NCI-H1930 (cell line): ENCODE results near the gene SLAMF1.
"Not testable (repeated sequence)": the region's sequence is repeated elsewhere in the genome, so short reads cannot be mapped to it uniquely, and the experiment has no call there.

Source experiments
- DNase-seq, 2 experiments: peaks; one replicate each; lab custom pipeline; 2025; lab: John Stamatoyannopoulos, UW

The SLAMF1 gene

GRCh38 chr1:160665330-160666078 is 18.7 kb upstream of the SLAMF1 start:
- DNase-seq = no peak

GRCh38 chr1:160664573-160665051 is 17.8 kb upstream of the SLAMF1 start:
- no peak for DNase-seq

- no peak for DNase-seq
Observed at GRCh38 chr1:160662910-160663309, 16.1 kb upstream of the SLAMF1 start.

- DNase-seq = no peak
Observed at GRCh38 chr1:160659566-160659965, 12.7 kb upstream of the SLAMF1 start.

GRCh38 chr1:160658814-160659193 is 12.0 kb upstream of the SLAMF1 start:
- DNase-seq = no peak

GRCh38 chr1:160658162-160658813 is 11.4 kb upstream of the SLAMF1 start:
- DNase-seq = no peak

GRCh38 chr1:160657250-160657781 is 10.5 kb upstream of the SLAMF1 start:
- no peak for DNase-seq

- DNase-seq = no peak
Observed at GRCh38 chr1:160656737-160657136, 9.9 kb upstream of the SLAMF1 start.

GRCh38 chr1:160653620-160654016 is 6.8 kb upstream of the SLAMF1 start:
- DNase-seq = no peak

GRCh38 chr1:160652924-160653619 is 6.2 kb upstream of the SLAMF1 start:
- no peak for DNase-seq

GRCh38 chr1:160652065-160652641 is 5.3 kb upstream of the SLAMF1 start:
- DNase-seq = not testable (repeated sequence)

- no peak for DNase-seq
Observed at GRCh38 chr1:160651433-160652064, 4.7 kb upstream of the SLAMF1 start.

- no peak for DNase-seq
Observed at GRCh38 chr1:160647329-160647720, 481 bp upstream of the SLAMF1 start.

GRCh38 chr1:160646180-160646579 is 664 bp downstream of the SLAMF1 start:
- DNase-seq = no peak

GRCh38 chr1:160645386-160646130 is 1.3 kb downstream of the SLAMF1 start:
- DNase-seq = no peak

- DNase-seq = no peak
Observed at GRCh38 chr1:160644399-160644798, 2.4 kb downstream of the SLAMF1 start.

- DNase-seq = no peak
Observed at GRCh38 chr1:160643138-160643537, 3.7 kb downstream of the SLAMF1 start.

GRCh38 chr1:160642281-160642644 is 4.6 kb downstream of the SLAMF1 start:
- DNase-seq = no peak

- no peak for DNase-seq
Observed at GRCh38 chr1:160641323-160642280, 5.2 kb downstream of the SLAMF1 start.
